HepG2 (cell line): ENCODE results near the gene ARID1A. TPM values are rescaled to one million over a fixed set of nuclear protein-coding genes. Genes with fewer than 3 reads are reported as not detected.
A peak's percentile ranks its signal among the peaks of the same experiment; 100 is the strongest.

ENCODE experiments used
- ARHGAP35 ChIP-seq: sonication (generic); formaldehyde crosslinking; IDR thresholded peaks from 2 replicates; pipeline ENCODE4 v1.9.0; 2022; ENCODE audit warnings: mild to moderate bottlenecking, inconsistent platforms, moderate library complexity, missing genetic modification reagents, borderline replicate concordance
- ARID3A ChIP-seq: IDR thresholded peaks from 2 replicates; pipeline ENCODE4 v1.6.1; 2012; ENCODE audit warnings: low read depth, low read length, improper control_type of control experiment
- ELF3 ChIP-seq: IDR thresholded peaks from 2 replicates; pipeline ENCODE4 v1.6.1; 2016; ENCODE audit warnings: missing genetic modification reagents, missing compliant biosample characterization
- FOSL2 ChIP-seq: sonication (generic); formaldehyde crosslinking; IDR thresholded peaks from 2 replicates; pipeline ENCODE4 v1.4.0; 2020; ENCODE audit warnings: missing genetic modification reagents
- HMG20A ChIP-seq: IDR thresholded peaks from 2 replicates; pipeline ENCODE4 v1.6.1; 2016; ENCODE audit warnings: borderline replicate concordance
- NR2F6 ChIP-seq, 2 experiments: IDR thresholded peaks; 2 replicates each; pipeline ENCODE4 v1.6.1; 2016; ENCODE audit warnings: antibody characterized with exemption in 1 of 2, mild to moderate bottlenecking in 1 of 2
- SAP130 ChIP-seq: IDR thresholded peaks from 2 replicates; pipeline ENCODE4 v1.6.1; 2016; ENCODE audit warnings: low read depth
- SIX4 ChIP-seq: sonication (generic); formaldehyde crosslinking; IDR thresholded peaks from 2 replicates; pipeline ENCODE4 v1.4.0; 2020; ENCODE audit warnings: missing genetic modification reagents
- SOX6 ChIP-seq, 2 experiments: fragments of 450-650 bp in 1 of 2; sonication (generic) in 1 of 2; formaldehyde crosslinking in 1 of 2; IDR thresholded peaks; 2 replicates each; pipeline versions ENCODE4 v1.4.0 to v1.6.1; 2017 to 2020; ENCODE audit warnings: antibody characterized with exemption in 1 of 2, mild to moderate bottlenecking in 1 of 2, missing genetic modification reagents in 1 of 2
- TEF ChIP-seq: sonication (generic); formaldehyde crosslinking; IDR thresholded peaks from 2 replicates; pipeline ENCODE4 v1.5.0; 2020; ENCODE audit warnings: missing genetic modification reagents
- ZKSCAN5 ChIP-seq: sonication (generic); formaldehyde crosslinking; IDR thresholded peaks from 2 replicates; pipeline ENCODE4 v1.5.1; 2020; ENCODE audit warnings: mild to moderate bottlenecking, missing genetic modification reagents
- ZNF121 ChIP-seq: sonication (generic); formaldehyde crosslinking; IDR thresholded peaks from 2 replicates; pipeline ENCODE4 v1.5.0; 2020; ENCODE audit warnings: mild to moderate bottlenecking, missing genetic modification reagents
- ZNF274 ChIP-seq: sonication (generic); formaldehyde crosslinking; IDR thresholded peaks from 2 replicates; pipeline ENCODE4 v1.5.1; 2020; ENCODE audit warnings: mild to moderate bottlenecking, missing genetic modification reagents
- ZNF331 ChIP-seq: sonication (generic); formaldehyde crosslinking; IDR thresholded peaks from 2 replicates; pipeline ENCODE4 v1.4.0; 2020; ENCODE audit warnings: missing genetic modification reagents
- ZNF644 ChIP-seq: IDR thresholded peaks from 2 replicates; pipeline ENCODE4 v1.6.1; 2016; ENCODE audit warnings: low read depth
- polyA plus RNA-seq, 8 experiments: library from polyadenylated mRNA; depleted of rRNA in 3 of 8; stranded (reverse) in 7 of 8; unstranded in 1 of 8; fragments of >200 nt; fragmentation: Illumina TruSeq in 4 of 8; extraction: Trizol in 4 of 8; gene quantifications; 2 replicates each; pipeline versions ENCODE4 v1.2.1 to v1.2.3, GENCODE V29; 2011 to 2016; ENCODE audit warnings: low read depth in 4 of 8, missing spikeins in 1 of 8, mixed read lengths in 1 of 8; ENCODE audit not compliant: insufficient read depth in 1 of 8
- total RNA-seq, 5 experiments: library from RNA; depleted of rRNA; stranded (reverse); fragments of >200 nt; fragmentation: Illumina TruSeq; extraction: Trizol; gene quantifications; 2 replicates each; pipeline ENCODE4 v1.2.3, GENCODE V29; 2016; ENCODE audit warnings: low read depth in 1 of 5
- TF ChIP-seq, protein P1 (sequence below): fragments of 450-650 bp; IDR thresholded peaks from 2 replicates; pipeline ENCODE4 v1.6.1; 2017; ENCODE audit warnings: mild to moderate bottlenecking
- TF ChIP-seq, protein P2 (sequence below): sonication (generic); formaldehyde crosslinking; IDR thresholded peaks from 2 replicates; pipeline ENCODE4 v1.9.0; 2021; ENCODE audit warnings: missing genetic modification reagents, borderline replicate concordance
- TF ChIP-seq, protein P3 (sequence below): sonication (generic); formaldehyde crosslinking; IDR thresholded peaks from 2 replicates; pipeline ENCODE4 v1.4.0; 2020; ENCODE audit warnings: missing genetic modification reagents

Gene ARID1A
- total and polyA plus RNA-seq, 2 of the 13 experiments (the other 11 are each of a cell fraction or from before 2014, with no cell fraction given): 11.9 to 15.9 TPM

DNA sequence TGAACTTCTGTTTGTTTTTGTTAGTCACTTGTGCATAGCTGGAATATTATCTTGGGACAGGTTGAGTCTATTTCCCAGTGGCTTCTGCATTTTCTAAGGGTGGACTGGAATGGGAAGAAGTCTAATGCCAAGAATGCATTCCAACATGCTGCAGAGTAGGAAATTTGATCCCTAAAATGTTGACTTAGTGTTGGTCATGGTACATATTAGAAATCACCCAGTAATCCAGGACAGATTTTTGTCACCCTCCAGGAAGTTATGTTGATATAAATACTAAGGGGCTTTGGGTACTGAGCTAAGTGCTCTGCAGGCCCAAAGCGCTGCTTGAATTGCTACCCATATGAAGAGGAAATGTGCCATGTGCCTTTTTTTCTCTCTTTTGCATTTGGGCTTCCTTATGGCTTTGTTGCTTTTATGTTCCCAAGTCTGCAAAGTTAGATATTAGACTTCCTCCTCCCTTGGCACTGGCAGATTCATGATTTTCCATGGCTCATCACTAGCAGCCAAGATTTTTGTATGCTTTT is 10.0 kb downstream of the ARID1A start (continued):
- TF ChIP-seq SIX4: peak; percentile 95
- TF ChIP-seq, protein P1, sequence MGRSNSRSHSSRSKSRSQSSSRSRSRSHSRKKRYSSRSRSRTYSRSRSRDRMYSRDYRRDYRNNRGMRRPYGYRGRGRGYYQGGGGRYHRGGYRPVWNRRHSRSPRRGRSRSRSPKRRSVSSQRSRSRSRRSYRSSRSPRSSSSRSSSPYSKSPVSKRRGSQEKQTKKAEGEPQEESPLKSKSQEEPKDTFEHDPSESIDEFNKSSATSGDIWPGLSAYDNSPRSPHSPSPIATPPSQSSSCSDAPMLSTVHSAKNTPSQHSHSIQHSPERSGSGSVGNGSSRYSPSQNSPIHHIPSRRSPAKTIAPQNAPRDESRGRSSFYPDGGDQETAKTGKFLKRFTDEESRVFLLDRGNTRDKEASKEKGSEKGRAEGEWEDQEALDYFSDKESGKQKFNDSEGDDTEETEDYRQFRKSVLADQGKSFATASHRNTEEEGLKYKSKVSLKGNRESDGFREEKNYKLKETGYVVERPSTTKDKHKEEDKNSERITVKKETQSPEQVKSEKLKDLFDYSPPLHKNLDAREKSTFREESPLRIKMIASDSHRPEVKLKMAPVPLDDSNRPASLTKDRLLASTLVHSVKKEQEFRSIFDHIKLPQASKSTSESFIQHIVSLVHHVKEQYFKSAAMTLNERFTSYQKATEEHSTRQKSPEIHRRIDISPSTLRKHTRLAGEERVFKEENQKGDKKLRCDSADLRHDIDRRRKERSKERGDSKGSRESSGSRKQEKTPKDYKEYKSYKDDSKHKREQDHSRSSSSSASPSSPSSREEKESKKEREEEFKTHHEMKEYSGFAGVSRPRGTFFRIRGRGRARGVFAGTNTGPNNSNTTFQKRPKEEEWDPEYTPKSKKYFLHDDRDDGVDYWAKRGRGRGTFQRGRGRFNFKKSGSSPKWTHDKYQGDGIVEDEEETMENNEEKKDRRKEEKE: no peak
- 0 out of 2 replicates have a peak, but pooled peaks have one; percentile 37 for TF ChIP-seq ZNF644 (CRISPR knock-in tag)
- no peak for TF ChIP-seq ARHGAP35 (CRISPR knock-in tag)
- TF ChIP-seq ZNF274 (CRISPR knock-in tag): no peak
- TF ChIP-seq ZNF121 (CRISPR knock-in tag): peak; percentile 9; the same call in 1 of the 2 replicates
- 0 out of 2 replicates have a peak, but pooled peaks have one; percentile 43 for TF ChIP-seq ZNF331 (CRISPR knock-in tag)
- peak; percentile 48; the same call in 1 of the 2 replicates for TF ChIP-seq HMG20A (CRISPR knock-in tag)
- peak; percentile 53; the same call in 1 of the 2 replicates for TF ChIP-seq ARID3A
- TF ChIP-seq SOX6 (IDR thresholded peaks at IDR 0.05): no peak
- peak; percentile 38 for TF ChIP-seq SOX6 (CRISPR knock-in tag; IDR thresholded peaks at IDR 0.05)
- TF ChIP-seq ELF3 (CRISPR knock-in tag): peak; percentile 71; the same call in 1 of the 2 replicates
- peak; percentile 52; the same call in 1 of the 2 replicates for TF ChIP-seq FOSL2 (CRISPR knock-in tag)
- peak; percentile 43; the same call in 1 of the 2 replicates for TF ChIP-seq SAP130 (CRISPR knock-in tag)
- no peak for TF ChIP-seq TEF (CRISPR knock-in tag)
- TF ChIP-seq, protein P2, sequence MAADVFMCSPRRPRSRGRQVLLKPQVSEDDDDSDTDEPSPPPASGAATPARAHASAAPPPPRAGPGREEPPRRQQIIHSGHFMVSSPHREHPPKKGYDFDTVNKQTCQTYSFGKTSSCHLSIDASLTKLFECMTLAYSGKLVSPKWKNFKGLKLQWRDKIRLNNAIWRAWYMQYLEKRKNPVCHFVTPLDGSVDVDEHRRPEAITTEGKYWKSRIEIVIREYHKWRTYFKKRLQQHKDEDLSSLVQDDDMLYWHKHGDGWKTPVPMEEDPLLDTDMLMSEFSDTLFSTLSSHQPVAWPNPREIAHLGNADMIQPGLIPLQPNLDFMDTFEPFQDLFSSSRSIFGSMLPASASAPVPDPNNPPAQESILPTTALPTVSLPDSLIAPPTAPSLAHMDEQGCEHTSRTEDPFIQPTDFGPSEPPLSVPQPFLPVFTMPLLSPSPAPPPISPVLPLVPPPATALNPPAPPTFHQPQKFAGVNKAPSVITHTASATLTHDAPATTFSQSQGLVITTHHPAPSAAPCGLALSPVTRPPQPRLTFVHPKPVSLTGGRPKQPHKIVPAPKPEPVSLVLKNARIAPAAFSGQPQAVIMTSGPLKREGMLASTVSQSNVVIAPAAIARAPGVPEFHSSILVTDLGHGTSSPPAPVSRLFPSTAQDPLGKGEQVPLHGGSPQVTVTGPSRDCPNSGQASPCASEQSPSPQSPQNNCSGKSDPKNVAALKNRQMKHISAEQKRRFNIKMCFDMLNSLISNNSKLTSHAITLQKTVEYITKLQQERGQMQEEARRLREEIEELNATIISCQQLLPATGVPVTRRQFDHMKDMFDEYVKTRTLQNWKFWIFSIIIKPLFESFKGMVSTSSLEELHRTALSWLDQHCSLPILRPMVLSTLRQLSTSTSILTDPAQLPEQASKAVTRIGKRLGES: no peak
- TF ChIP-seq ZKSCAN5 (CRISPR knock-in tag): no peak
- TF ChIP-seq, protein P3, sequence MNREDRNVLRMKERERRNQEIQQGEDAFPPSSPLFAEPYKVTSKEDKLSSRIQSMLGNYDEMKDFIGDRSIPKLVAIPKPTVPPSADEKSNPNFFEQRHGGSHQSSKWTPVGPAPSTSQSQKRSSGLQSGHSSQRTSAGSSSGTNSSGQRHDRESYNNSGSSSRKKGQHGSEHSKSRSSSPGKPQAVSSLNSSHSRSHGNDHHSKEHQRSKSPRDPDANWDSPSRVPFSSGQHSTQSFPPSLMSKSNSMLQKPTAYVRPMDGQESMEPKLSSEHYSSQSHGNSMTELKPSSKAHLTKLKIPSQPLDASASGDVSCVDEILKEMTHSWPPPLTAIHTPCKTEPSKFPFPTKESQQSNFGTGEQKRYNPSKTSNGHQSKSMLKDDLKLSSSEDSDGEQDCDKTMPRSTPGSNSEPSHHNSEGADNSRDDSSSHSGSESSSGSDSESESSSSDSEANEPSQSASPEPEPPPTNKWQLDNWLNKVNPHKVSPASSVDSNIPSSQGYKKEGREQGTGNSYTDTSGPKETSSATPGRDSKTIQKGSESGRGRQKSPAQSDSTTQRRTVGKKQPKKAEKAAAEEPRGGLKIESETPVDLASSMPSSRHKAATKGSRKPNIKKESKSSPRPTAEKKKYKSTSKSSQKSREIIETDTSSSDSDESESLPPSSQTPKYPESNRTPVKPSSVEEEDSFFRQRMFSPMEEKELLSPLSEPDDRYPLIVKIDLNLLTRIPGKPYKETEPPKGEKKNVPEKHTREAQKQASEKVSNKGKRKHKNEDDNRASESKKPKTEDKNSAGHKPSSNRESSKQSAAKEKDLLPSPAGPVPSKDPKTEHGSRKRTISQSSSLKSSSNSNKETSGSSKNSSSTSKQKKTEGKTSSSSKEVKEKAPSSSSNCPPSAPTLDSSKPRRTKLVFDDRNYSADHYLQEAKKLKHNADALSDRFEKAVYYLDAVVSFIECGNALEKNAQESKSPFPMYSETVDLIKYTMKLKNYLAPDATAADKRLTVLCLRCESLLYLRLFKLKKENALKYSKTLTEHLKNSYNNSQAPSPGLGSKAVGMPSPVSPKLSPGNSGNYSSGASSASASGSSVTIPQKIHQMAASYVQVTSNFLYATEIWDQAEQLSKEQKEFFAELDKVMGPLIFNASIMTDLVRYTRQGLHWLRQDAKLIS (CRISPR knock-in tag): no peak
- no peak for TF ChIP-seq NR2F6 (IDR thresholded peaks at IDR 0.05)
- TF ChIP-seq NR2F6 (CRISPR knock-in tag; IDR thresholded peaks at IDR 0.05): 0 out of 2 replicates have a peak, but pooled peaks have one; percentile 9
